ENCODE results near the gene HIP1. TPM values are rescaled to one million over a fixed set of nuclear protein-coding genes. Genes with fewer than 3 reads are reported as not detected.

The HIP1 gene
- total RNA-seq, 2 donors from 2014 or later = 9.8 to 40.8 TPM

Small RNAs within 50 kb of the gene (small RNA-seq; reads per million reads assigned to genes)
- gene AC211429.1 = 0 reads per million in 2 donors
- gene RF00019 = 0 reads per million in 2 donors

Other genes starting within 250 kb of the HIP1 start
- gene SPDYE5, start 246.6 kb downstream of the HIP1 start, total RNA-seq = 1 to 10 TPM in 1 of 2 donors, not detected in 1; 1.5 TPM
- not detected for gene CCL26, start 33.3 kb upstream of the HIP1 start, total RNA-seq
- not detected for gene CCL24, start 74.9 kb upstream of the HIP1 start, total RNA-seq
- 100 to 1,000 TPM; 101 to 130 TPM for gene RHBDD2, start 140.1 kb upstream of the HIP1 start, total RNA-seq
- 100 to 1,000 TPM in 1 of 2 donors, 10 to 100 TPM in 1; 88.0 to 136 TPM for gene POR, start 176.2 kb upstream of the HIP1 start, total RNA-seq

Data from prostate gland (tissue), 2 donors.